Measurements from ENCODE around the gene ADSS1. TPM values are rescaled to one million over a fixed set of nuclear protein-coding genes. Genes with fewer than 3 reads are reported as not detected.

ADSS1 gene
- polyA plus RNA-seq, 1 donor (not counting 4 experiments of a cell fraction or from before 2014, with no cell fraction given): 1.7 TPM

- no peaks in the 10 kb centered on the region for H3K9me3 ChIP-seq (ENCODE audit: control insufficient read depth, low read depth, low read length)
- no peaks in the 10 kb centered on the region for H3K27me3 ChIP-seq (ENCODE audit: control insufficient read depth, extremely low read depth, insufficient read depth, low read length)
- no peak overlapping the region for H3K9ac ChIP-seq (ENCODE audit: control insufficient read depth, extremely low read depth, insufficient read depth, low read length)
- no peak for FAIRE-seq
- no peak overlapping the region for H3K27ac ChIP-seq (ENCODE audit: control insufficient read depth, insufficient read depth, low read length)
- H3K9me1 ChIP-seq (ENCODE audit: control insufficient read depth, extremely low read depth, insufficient read depth, low read length): no peaks in the 10 kb centered on the region
- peaks cover 32 to 45% of the 10 kb centered on the region in 2 experiments for H3K36me3 ChIP-seq (ENCODE audit: control insufficient read depth in 2 of 2, extremely low read depth in 1 of 2, insufficient read depth in 2 of 2, low read length in 2 of 2)
- TF ChIP-seq EZH2 (IDR thresholded peaks at IDR 0.05; ENCODE audit: low read length) (no peak), CTCF (optimal IDR thresholded peaks at IDR 0.05 in 1 of 3, IDR thresholded peaks at IDR 0.05 in 1 of 3, conservative IDR thresholded peaks at IDR 0.05 in 1 of 3; ENCODE audit: extremely low read depth in 1 of 3, insufficient read depth in 2 of 3, low read length in 3 of 3) (no peak)
- H3K4me3 ChIP-seq (ENCODE audit: control insufficient read depth in 2 of 3, extremely low read depth in 1 of 3, insufficient read depth in 2 of 3, low read depth in 1 of 3, low read length in 3 of 3): no peak overlapping the region
- H3K4me2 ChIP-seq (ENCODE audit: control insufficient read depth, extremely low read depth, insufficient read depth, low read depth, low read length): no peak overlapping the region
- H3K4me1 ChIP-seq (ENCODE audit: control insufficient read depth, extremely low read depth, insufficient read depth, low read length): peaks cover 30% of the 10 kb centered on the region
- peaks cover 29% of the 10 kb centered on the region for H4K20me1 ChIP-seq (ENCODE audit: control insufficient read depth, extremely low read depth, insufficient read depth, low read length)
- H3K79me2 ChIP-seq (ENCODE audit: control insufficient read depth, insufficient read depth, low read length): peaks cover 70% of the 10 kb centered on the region
- no peak for DNase-seq (ENCODE audit: low read depth, low spot score)
- no peak overlapping the region for H2AFZ ChIP-seq (ENCODE audit: control insufficient read depth, low read length)
- dilution Hi-C loops (cut with MboI; ENCODE audit: extremely low pct_ligation_motif_present, low sequenced_read_pairs): no loop called here
Observed at GRCh38 chr14:104699426-104699748, 24.6 kb upstream of the ADSS1 start.

GRCh38 chr14:104700225-104700651 is 23.8 kb upstream of the ADSS1 start:
- peaks cover 23% of the 10 kb centered on the region for H4K20me1 ChIP-seq (ENCODE audit: control insufficient read depth, extremely low read depth, insufficient read depth, low read length)
- no peaks in the 10 kb centered on the region for H3K27me3 ChIP-seq (ENCODE audit: control insufficient read depth, extremely low read depth, insufficient read depth, low read length)
- H3K4me3 ChIP-seq (ENCODE audit: control insufficient read depth in 2 of 3, extremely low read depth in 1 of 3, insufficient read depth in 2 of 3, low read depth in 1 of 3, low read length in 3 of 3): no peak overlapping the region
- dilution Hi-C loops (cut with MboI; ENCODE audit: extremely low pct_ligation_motif_present, low sequenced_read_pairs): no loop called here
- H3K9ac ChIP-seq (ENCODE audit: control insufficient read depth, extremely low read depth, insufficient read depth, low read length): no peak overlapping the region
- peaks cover 36 to 41% of the 10 kb centered on the region in 2 experiments for H3K36me3 ChIP-seq (ENCODE audit: control insufficient read depth in 2 of 2, extremely low read depth in 1 of 2, insufficient read depth in 2 of 2, low read length in 2 of 2)
- H2AFZ ChIP-seq (ENCODE audit: control insufficient read depth, low read length): no peak overlapping the region
- TF ChIP-seq EZH2 (IDR thresholded peaks at IDR 0.05; ENCODE audit: low read length): no peak
- TF ChIP-seq CTCF (optimal IDR thresholded peaks at IDR 0.05 in 1 of 3, IDR thresholded peaks at IDR 0.05 in 1 of 3, conservative IDR thresholded peaks at IDR 0.05 in 1 of 3; ENCODE audit: extremely low read depth in 1 of 3, insufficient read depth in 2 of 3, low read length in 3 of 3): no peak
- no peak overlapping the region for H3K27ac ChIP-seq (ENCODE audit: control insufficient read depth, insufficient read depth, low read length)
- no peaks in the 10 kb centered on the region for H3K9me3 ChIP-seq (ENCODE audit: control insufficient read depth, low read depth, low read length)
- H3K79me2 ChIP-seq (ENCODE audit: control insufficient read depth, insufficient read depth, low read length): peaks cover 62% of the 10 kb centered on the region
- DNase-seq (ENCODE audit: low read depth, low spot score) (no peak), FAIRE-seq (no peak)
- no peak overlapping the region for H3K4me2 ChIP-seq (ENCODE audit: control insufficient read depth, extremely low read depth, insufficient read depth, low read depth, low read length)
- H3K4me1 ChIP-seq (ENCODE audit: control insufficient read depth, extremely low read depth, insufficient read depth, low read length): peaks cover 21% of the 10 kb centered on the region
- H3K9me1 ChIP-seq (ENCODE audit: control insufficient read depth, extremely low read depth, insufficient read depth, low read length): no peaks in the 10 kb centered on the region

All from keratinocyte (primary cell).